H9 (cell line): Measurements from ENCODE around the gene TK2. TPM values are rescaled to one million over a fixed set of nuclear protein-coding genes. Genes with fewer than 3 reads are reported as not detected.

Source experiments
- DNase-seq: peaks from one replicate; pipeline ENCODE4 v3.0.0-alpha.2; 2017
- H2AFZ ChIP-seq: one replicate; pipeline ENCODE4 v1.6.1; 2013; ENCODE audit warnings: mild to moderate bottlenecking, low read length, control low read depth, moderate library complexity
- H2AK5ac ChIP-seq: 2 replicates; pipeline ENCODE4 v1.6.1; 2013; ENCODE audit warnings: low read length, control low read depth, mixed read lengths; ENCODE audit not compliant: insufficient read length
- H2BK120ac ChIP-seq: one replicate; pipeline ENCODE4 v1.6.1; 2013; ENCODE audit warnings: low read depth, mild to moderate bottlenecking, low read length, control low read depth, inconsistent platforms; ENCODE audit not compliant: poor library complexity, severe bottlenecking
- H2BK12ac ChIP-seq: 2 replicates; pipeline ENCODE4 v1.6.1; 2013; ENCODE audit warnings: low read length, control low read depth, mixed read lengths, low read depth; ENCODE audit not compliant: insufficient read length
- H2BK15ac ChIP-seq: 2 replicates; pipeline ENCODE4 v1.6.1; 2013; ENCODE audit warnings: low read depth, low read length, control low read depth
- H2BK20ac ChIP-seq: one replicate; pipeline ENCODE4 v1.6.1; 2013; ENCODE audit warnings: low read depth, mild to moderate bottlenecking, low read length, control low read depth, inconsistent platforms; ENCODE audit not compliant: poor library complexity, severe bottlenecking
- H2BK5ac ChIP-seq: 2 replicates; pipeline ENCODE4 v1.6.1; 2013; ENCODE audit warnings: low read length, control low read depth, mixed read lengths; ENCODE audit not compliant: insufficient read length
- H3K14ac ChIP-seq: 2 replicates; pipeline ENCODE4 v1.6.1; 2013; ENCODE audit warnings: low read length, control low read depth; ENCODE audit not compliant: insufficient read depth
- H3K18ac ChIP-seq: 2 replicates; pipeline ENCODE4 v1.6.1; 2013; ENCODE audit warnings: low read depth, mild to moderate bottlenecking, mixed read lengths, low read length, control low read depth; ENCODE audit not compliant: insufficient read length
- H3K23ac ChIP-seq: 2 replicates; pipeline ENCODE4 v1.6.1; 2013; ENCODE audit warnings: low read length, control low read depth, mixed read lengths, low read depth; ENCODE audit not compliant: insufficient read length
- H3K23me2 ChIP-seq: 2 replicates; pipeline ENCODE4 v1.6.1; 2013; ENCODE audit warnings: low read depth, mild to moderate bottlenecking, mixed read lengths, low read length, control low read depth; ENCODE audit not compliant: insufficient read length, poor library complexity, severe bottlenecking
- H3K27ac ChIP-seq: 2 replicates; pipeline ENCODE4 v1.5.1; 2013; ENCODE audit warnings: low read length, control low read depth, mixed read lengths, low read depth; ENCODE audit not compliant: insufficient read length
- H3K27me3 ChIP-seq: 2 replicates; pipeline ENCODE4 v1.6.1; 2013; ENCODE audit warnings: low read length, control low read depth, inconsistent platforms; ENCODE audit not compliant: insufficient read depth
- H3K4ac ChIP-seq: 2 replicates; pipeline ENCODE4 v1.6.1; 2013; ENCODE audit warnings: low read depth, mild to moderate bottlenecking, control low read depth, inconsistent platforms, low read length, moderate library complexity
- H3K4me1 ChIP-seq: 2 replicates; pipeline ENCODE4 v1.6.1; 2013; ENCODE audit warnings: low read length, control low read depth, inconsistent platforms; ENCODE audit not compliant: insufficient read depth
- H3K4me2 ChIP-seq: 2 replicates; pipeline ENCODE4 v1.6.1; 2013; ENCODE audit warnings: low read length, control low read depth, mixed read lengths; ENCODE audit not compliant: insufficient read length, insufficient read depth
- H3K56ac ChIP-seq: 2 replicates; pipeline ENCODE4 v1.6.1; 2013; ENCODE audit warnings: low read depth, mild to moderate bottlenecking, mixed read lengths, low read length, control low read depth; ENCODE audit not compliant: insufficient read length
- H3K79me1 ChIP-seq: 2 replicates; pipeline ENCODE4 v1.6.1; 2013; ENCODE audit warnings: low read depth, mild to moderate bottlenecking, moderate library complexity, low read length, control low read depth, inconsistent platforms; ENCODE audit not compliant: insufficient read depth, poor library complexity, severe bottlenecking
- H3K79me2 ChIP-seq: 2 replicates; pipeline ENCODE4 v1.6.1; 2013; ENCODE audit warnings: low read length, control low read depth, inconsistent platforms; ENCODE audit not compliant: insufficient read depth
- H3K9ac ChIP-seq: 2 replicates; pipeline ENCODE4 v1.6.1; 2013; ENCODE audit warnings: low read length, control low read depth, mixed read lengths; ENCODE audit not compliant: insufficient read length; ENCODE audit errors: extremely low read depth
- H3K9me3 ChIP-seq: one replicate; pipeline ENCODE4 v1.6.1; 2013; ENCODE audit warnings: low read depth, low read length, inconsistent platforms; ENCODE audit not compliant: control insufficient read depth
- H3T11ph ChIP-seq: one replicate; pipeline ENCODE4 v1.6.1; 2013; ENCODE audit warnings: mild to moderate bottlenecking, low read length, control low read depth, inconsistent platforms
- H4K20me1 ChIP-seq: one replicate; pipeline ENCODE4 v1.6.1; 2013; ENCODE audit not compliant: control insufficient read depth, insufficient read length, insufficient read depth
- H4K5ac ChIP-seq: 2 replicates; pipeline ENCODE4 v1.6.1; 2013; ENCODE audit warnings: low read depth, mild to moderate bottlenecking, mixed read lengths, low read length, control low read depth; ENCODE audit not compliant: insufficient read length
- H4K8ac ChIP-seq: replicated peaks from 2 replicates; pipeline ENCODE4 v1.6.1; 2013; ENCODE audit warnings: low read length, control low read depth, mixed read lengths, low read depth; ENCODE audit not compliant: insufficient read length
- H4K91ac ChIP-seq: 2 replicates; pipeline ENCODE4 v1.6.1; 2013; ENCODE audit warnings: low read depth, mild to moderate bottlenecking, moderate library complexity, mixed read lengths, low read length, control low read depth; ENCODE audit not compliant: insufficient read length
- H3K27ac Mint-ChIP-seq, 3 experiments: 2 replicates in 2 of 3; 3 replicates in 1 of 3; pipeline ENCODE4 v1.8.0; 2020 to 2021; ENCODE audit warnings: mixed read lengths in 3 of 3, mild to moderate bottlenecking in 1 of 3, moderate library complexity in 1 of 3
- H3K27me3 Mint-ChIP-seq: 2 replicates; pipeline ENCODE4 v1.8.0; 2021; ENCODE audit warnings: low read depth, mild to moderate bottlenecking, moderate library complexity, mixed read lengths
- H3K36me3 Mint-ChIP-seq, 3 experiments: 2 replicates in 2 of 3; 3 replicates in 1 of 3; pipeline ENCODE4 v1.8.0; 2020 to 2021; ENCODE audit warnings: low read depth in 3 of 3, mixed read lengths in 3 of 3; ENCODE audit not compliant: insufficient read depth in 1 of 3
- H3K4me1 Mint-ChIP-seq, 2 experiments: 2 replicates each; pipeline ENCODE4 v1.8.0; 2020; ENCODE audit warnings: mixed read lengths in 2 of 2
- H3K4me3 Mint-ChIP-seq, 2 experiments: 2 replicates in 1 of 2; 3 replicates in 1 of 2; pipeline ENCODE4 v1.8.0; 2020 to 2021; ENCODE audit warnings: mild to moderate bottlenecking in 2 of 2, mixed read lengths in 2 of 2, moderate library complexity in 1 of 2
- H3K9me3 Mint-ChIP-seq, 2 experiments: 2 replicates in 1 of 2; 3 replicates in 1 of 2; pipeline ENCODE4 v1.8.0; 2020; ENCODE audit warnings: mild to moderate bottlenecking in 2 of 2, mixed read lengths in 2 of 2, moderate library complexity in 1 of 2
- WGBS: extraction: QIAGEN DNeasy Blood & Tissue Kit; methylation state at CpG from one replicate; pipeline ENCODE4 v1.1.7; 2013; ENCODE audit warnings: missing lambda C conversion rate, low lambda C conversion rate, mixed read lengths; ENCODE audit not compliant: insufficient read length; ENCODE audit errors: extremely low coverage; 5-methylcytosine and 5-hydroxymethylcytosine counted together
- total RNA-seq: library from RNA; stranded (reverse); gene quantifications from 2 replicates; pipeline ENCODE4 v1.2.1, GENCODE V29; 2021
- TF ChIP-seq, protein P1 (sequence below): fragments of 200-600 bp; sonication (generic); conservative IDR thresholded peaks from 3 replicates; pipeline ENCODE4 v1.8.0; 2021; ENCODE audit warnings: antibody characterized with exemption, mild to moderate bottlenecking

TK2 gene
- total RNA-seq, 1 experiment from 2014 or later, result 5.2 TPM

DNA sequence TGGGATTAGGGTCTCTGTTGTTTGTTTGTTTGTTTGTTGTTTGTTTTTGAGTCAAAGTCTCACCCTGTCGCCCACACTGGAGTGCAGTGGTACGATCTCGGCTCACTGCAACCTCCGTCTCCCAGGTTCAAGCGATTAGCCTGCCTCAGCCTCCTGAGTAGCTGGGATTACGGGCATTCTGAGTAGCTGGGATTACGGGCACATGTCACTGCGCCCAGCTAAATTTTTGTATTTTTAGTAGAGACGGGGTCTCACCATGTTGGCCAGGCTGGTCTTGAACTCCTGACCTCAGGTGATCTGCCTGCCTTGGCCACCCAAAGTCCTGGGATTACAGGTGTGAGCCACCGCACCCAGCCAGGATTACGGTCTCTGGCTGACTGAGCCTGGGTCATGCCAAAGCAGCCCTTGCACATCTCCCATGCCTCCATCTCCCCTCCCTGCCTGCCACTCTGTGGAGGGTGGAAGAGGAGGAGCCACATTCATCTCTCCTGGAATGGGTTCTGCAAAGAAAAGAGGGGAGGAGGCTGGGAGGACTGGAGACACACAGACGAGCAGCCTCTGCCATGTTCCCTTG, 63.6 kb downstream of the TK2 start:
- peaks cover 0 to 10% (median 0%) of the 10 kb centered on the region in 3 experiments; a peak in 2 of 7 replicates for H3K36me3 Mint-ChIP-seq
- peaks cover 11 to 15% of the 10 kb centered on the region in 2 experiments for H3K4me1 Mint-ChIP-seq
- no peak overlapping the region for H3K4me2 ChIP-seq
- no peak overlapping the region for H2BK20ac ChIP-seq
- no peak overlapping the region for H2BK5ac ChIP-seq
- H3K4me3 Mint-ChIP-seq, result no peak overlapping the region
- H3T11ph ChIP-seq, result no peak overlapping the region
- no peaks in the 10 kb centered on the region for H3K23me2 ChIP-seq
- no peaks in the 10 kb centered on the region for H3K79me1 ChIP-seq
- no peak overlapping the region for H4K5ac ChIP-seq
- H3K27ac Mint-ChIP-seq, result no peak overlapping the region
- H2BK120ac ChIP-seq, result no peak overlapping the region
- H2AK5ac ChIP-seq, result no peak overlapping the region
- H3K27me3 Mint-ChIP-seq, result no peaks in the 10 kb centered on the region; the same call in none of the 2 replicates
- H3K56ac ChIP-seq, result no peak overlapping the region
- H3K9me3 Mint-ChIP-seq, result peaks cover 5 to 6% of the 10 kb centered on the region in 2 experiments; a peak in 4 of 5 replicates
- DNase-seq, result peak; percentile 22
- H3K4me1 ChIP-seq, result no peaks in the 10 kb centered on the region
- H2AFZ ChIP-seq, result no peak overlapping the region
- no peak overlapping the region for H4K8ac ChIP-seq
- no peak overlapping the region for H3K14ac ChIP-seq
- H4K20me1 ChIP-seq, result no peaks in the 10 kb centered on the region
- H4K91ac ChIP-seq, result no peak overlapping the region
- no peaks in the 10 kb centered on the region for H3K79me2 ChIP-seq
- H2BK12ac ChIP-seq, result no peak overlapping the region
- no CpG with 5 or more reads among the region's 12 CpGs for WGBS
- no peak overlapping the region for H3K4ac ChIP-seq
- TF ChIP-seq, protein P1, sequence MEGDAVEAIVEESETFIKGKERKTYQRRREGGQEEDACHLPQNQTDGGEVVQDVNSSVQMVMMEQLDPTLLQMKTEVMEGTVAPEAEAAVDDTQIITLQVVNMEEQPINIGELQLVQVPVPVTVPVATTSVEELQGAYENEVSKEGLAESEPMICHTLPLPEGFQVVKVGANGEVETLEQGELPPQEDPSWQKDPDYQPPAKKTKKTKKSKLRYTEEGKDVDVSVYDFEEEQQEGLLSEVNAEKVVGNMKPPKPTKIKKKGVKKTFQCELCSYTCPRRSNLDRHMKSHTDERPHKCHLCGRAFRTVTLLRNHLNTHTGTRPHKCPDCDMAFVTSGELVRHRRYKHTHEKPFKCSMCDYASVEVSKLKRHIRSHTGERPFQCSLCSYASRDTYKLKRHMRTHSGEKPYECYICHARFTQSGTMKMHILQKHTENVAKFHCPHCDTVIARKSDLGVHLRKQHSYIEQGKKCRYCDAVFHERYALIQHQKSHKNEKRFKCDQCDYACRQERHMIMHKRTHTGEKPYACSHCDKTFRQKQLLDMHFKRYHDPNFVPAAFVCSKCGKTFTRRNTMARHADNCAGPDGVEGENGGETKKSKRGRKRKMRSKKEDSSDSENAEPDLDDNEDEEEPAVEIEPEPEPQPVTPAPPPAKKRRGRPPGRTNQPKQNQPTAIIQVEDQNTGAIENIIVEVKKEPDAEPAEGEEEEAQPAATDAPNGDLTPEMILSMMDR, result no peak
- H3K27me3 ChIP-seq, result no peaks in the 10 kb centered on the region
- no peak overlapping the region for H3K9ac ChIP-seq
- no peak overlapping the region for H3K27ac ChIP-seq
- no peak overlapping the region for H3K18ac ChIP-seq
- H3K9me3 ChIP-seq, result no peaks in the 10 kb centered on the region
- H2BK15ac ChIP-seq, result no peak overlapping the region
- no peak overlapping the region for H3K23ac ChIP-seq
